ENCODE data around the gene DDIT4L. TPM values are rescaled to one million over a fixed set of nuclear protein-coding genes. Genes with fewer than 3 reads are reported as not detected.
"Not testable (repeated sequence)": the region's sequence is repeated elsewhere in the genome, so short reads cannot be mapped to it uniquely, and the experiment has no call there.

DDIT4L gene
- total RNA-seq, 1 donor from 2014 or later: 0.98 TPM

GRCh38 chr4:100208459-100208858 is 18.2 kb upstream of the DDIT4L start:
- Histone ChIP-seq H3K9me3 (no peaks in the 10 kb centered on the region), H3K27me3 (no peaks in the 10 kb centered on the region), H3K4me1 (no peaks in the 10 kb centered on the region), H3K4me3 (no peak overlapping the region), H3K27ac (no peak overlapping the region), H3K36me3 (no peaks in the 10 kb centered on the region)
- ATAC-seq: no peak
- no peak for DNase-seq
- TF ChIP-seq CTCF (IDR thresholded peaks at IDR 0.05): no peak
- intact Hi-C loops (cut with DNase I): no loop called here

GRCh38 chr4:100206850-100207249 is 16.6 kb upstream of the DDIT4L start:
- Histone ChIP-seq H3K36me3 (no peaks in the 10 kb centered on the region), H3K27me3 (no peaks in the 10 kb centered on the region), H3K9me3 (no peaks in the 10 kb centered on the region), H3K27ac (no peak overlapping the region), H3K4me3 (no peak overlapping the region), H3K4me1 (no peaks in the 10 kb centered on the region)
- TF ChIP-seq CTCF (IDR thresholded peaks at IDR 0.05): no peak
- intact Hi-C loops (cut with DNase I): no loop called here
- no peak for ATAC-seq
- no peak for DNase-seq

GRCh38 chr4:100198061-100198460 is 7.8 kb upstream of the DDIT4L start:
- ATAC-seq (no peak), DNase-seq (no peak)
- intact Hi-C loops (cut with DNase I): no loop called here

GRCh38 chr4:100196388-100197071 is 6.3 kb upstream of the DDIT4L start:
- H3K9me3 ChIP-seq; H3K4me3 ChIP-seq; intact Hi-C loops (cut with DNase I); DNase-seq; H3K36me3 ChIP-seq; H3K27ac ChIP-seq; H3K27me3 ChIP-seq; ATAC-seq; H3K4me1 ChIP-seq: not testable (repeated sequence)

More at GRCh38 chr4:100198061-100198460, 7.8 kb upstream of the DDIT4L start:
- no peaks in the 10 kb centered on the region for H3K9me3 ChIP-seq
- no peaks in the 10 kb centered on the region for H3K4me1 ChIP-seq
- no peak for TF ChIP-seq CTCF (IDR thresholded peaks at IDR 0.05)
- H3K4me3 ChIP-seq: no peak overlapping the region
- H3K36me3 ChIP-seq: no peaks in the 10 kb centered on the region
- H3K27ac ChIP-seq: no peak overlapping the region
- H3K27me3 ChIP-seq: no peaks in the 10 kb centered on the region

GRCh38 chr4:100190643-100191600 is 654 bp upstream of the DDIT4L start:
- ATAC-seq (peak; percentile 51), DNase-seq (no peak)
- Histone ChIP-seq H3K36me3 (no peaks in the 10 kb centered on the region), H3K9me3 (no peaks in the 10 kb centered on the region), H3K27ac (no peak overlapping the region), H3K4me1 (peaks cover 10% of the 10 kb centered on the region), H3K4me3 (peak overlapping the region; percentile 67), H3K27me3 (peaks cover 4% of the 10 kb centered on the region)
- TF ChIP-seq CTCF (IDR thresholded peaks at IDR 0.05): no peak
- intact Hi-C loops (cut with DNase I): no loop called here

- intact Hi-C loops (cut with DNase I): no loop called here
- Histone ChIP-seq H3K36me3 (no peaks in the 10 kb centered on the region), H3K4me1 (peaks cover 10% of the 10 kb centered on the region), H3K9me3 (no peaks in the 10 kb centered on the region), H3K27ac (no peak overlapping the region), H3K27me3 (peaks cover 4% of the 10 kb centered on the region), H3K4me3 (peak overlapping the region; percentile 67)
- ATAC-seq: no peak
- no peak for TF ChIP-seq CTCF (IDR thresholded peaks at IDR 0.05)
- DNase-seq: no peak
Observed at GRCh38 chr4:100188829-100189228, 1.4 kb downstream of the DDIT4L start.
